SK-N-SH treated with all-trans-retinoic acid at 6 μM for 48 hours (cell line): ENCODE measurements around the gene SUCO.

Source experiments
- ATAC-seq: fragments of 200-7000 bp; cut with Tn5 transposase; 3 replicates; pipeline ENCODE4 v1.9.1; 2020; ENCODE audit warnings: mild to moderate bottlenecking, moderate library complexity
- ARNTL ChIP-seq: fragments of 450-650 bp; formaldehyde crosslinking; IDR thresholded peaks from 2 replicates; pipeline ENCODE4 v1.5.0; 2020; ENCODE audit warnings: low read depth, mild to moderate bottlenecking, moderate library complexity, borderline replicate concordance
- BACH2 ChIP-seq: fragments of 250-450 bp; sonication (Bioruptor Pico); IDR thresholded peaks from 2 replicates; pipeline ENCODE4 v1.9.0; 2021; ENCODE audit warnings: mild to moderate bottlenecking, borderline replicate concordance
- CSDC2 ChIP-seq: fragments of 250-450 bp; sonication (Bioruptor Pico); IDR thresholded peaks from 2 replicates; pipeline ENCODE4 v1.5.0; 2020; ENCODE audit warnings: mild to moderate bottlenecking, moderate library complexity
- ESRRG ChIP-seq: fragments of 250-450 bp; sonication (Bioruptor Pico); IDR thresholded peaks from 2 replicates; pipeline ENCODE4 v1.6.1; 2021; ENCODE audit warnings: mild to moderate bottlenecking
- GLIS3 ChIP-seq: fragments of 250-450 bp; sonication (Bioruptor Pico); IDR thresholded peaks from 2 replicates; pipeline ENCODE4 v1.5.0; 2020; ENCODE audit warnings: mild to moderate bottlenecking, moderate library complexity
- ISL1 ChIP-seq: fragments of 250-450 bp; sonication (Bioruptor Pico); IDR thresholded peaks from 2 replicates; pipeline ENCODE4 v2.1.2; 2022; ENCODE audit warnings: mild to moderate bottlenecking, moderate library complexity
- PPARA ChIP-seq: fragments of 250-450 bp; sonication (Bioruptor Pico); IDR thresholded peaks from 2 replicates; pipeline ENCODE4 v1.5.0; 2020; ENCODE audit warnings: mild to moderate bottlenecking, borderline replicate concordance
- RARB ChIP-seq: fragments of 250-450 bp; sonication (Bioruptor Pico); IDR thresholded peaks from 2 replicates; pipeline ENCODE4 v1.8.0; 2021; ENCODE audit warnings: mild to moderate bottlenecking, moderate library complexity
- SNAI2 ChIP-seq: fragments of 250-450 bp; sonication (Bioruptor Pico); IDR thresholded peaks from 2 replicates; pipeline ENCODE4 v1.5.0; 2020; ENCODE audit warnings: mild to moderate bottlenecking, moderate library complexity
- TOX ChIP-seq: fragments of 250-450 bp; sonication (Bioruptor Pico); IDR thresholded peaks from 2 replicates; pipeline ENCODE4 v1.8.0; 2021; ENCODE audit warnings: mild to moderate bottlenecking, moderate library complexity, borderline replicate concordance
- ZC3H10 ChIP-seq: fragments of 250-450 bp; sonication (Bioruptor Pico); IDR thresholded peaks from 2 replicates; pipeline ENCODE4 v1.5.1; 2021; ENCODE audit warnings: mild to moderate bottlenecking, moderate library complexity
- ZFP3 ChIP-seq: fragments of 250-450 bp; sonication (Bioruptor Pico); IDR thresholded peaks from 2 replicates; pipeline ENCODE4 v1.5.0; 2020; ENCODE audit warnings: mild to moderate bottlenecking, moderate library complexity
- ZNF70 ChIP-seq: fragments of 450-650 bp; formaldehyde crosslinking; IDR thresholded peaks from 2 replicates; pipeline ENCODE4 v1.5.0; 2020; ENCODE audit warnings: mild to moderate bottlenecking, moderate library complexity
- ZNF8 ChIP-seq: fragments of 450-650 bp; formaldehyde crosslinking; IDR thresholded peaks from 2 replicates; pipeline ENCODE4 v1.5.0; 2020; ENCODE audit warnings: mild to moderate bottlenecking, moderate library complexity
- TF ChIP-seq, protein P1 (sequence below): fragments of 250-450 bp; sonication (Bioruptor Pico); IDR thresholded peaks from 2 replicates; pipeline ENCODE4 v1.5.1; 2020; ENCODE audit warnings: low read depth, mild to moderate bottlenecking, moderate library complexity
- TF ChIP-seq, protein P2 (sequence below): fragments of 250-450 bp; sonication (Bioruptor Pico); IDR thresholded peaks from 2 replicates; pipeline ENCODE4 v1.8.0; 2020; ENCODE audit warnings: mild to moderate bottlenecking, moderate library complexity, borderline replicate concordance
- TF ChIP-seq, protein P3 (sequence below): fragments of 250-450 bp; sonication (Bioruptor Pico); IDR thresholded peaks from 2 replicates; pipeline ENCODE4 v1.5.0; 2020; ENCODE audit warnings: mild to moderate bottlenecking, moderate library complexity
- TF ChIP-seq, protein P4 (sequence below): fragments of 250-450 bp; sonication (Bioruptor Pico); IDR thresholded peaks from 2 replicates; pipeline ENCODE4 v1.8.0; 2021; ENCODE audit warnings: low read depth, mild to moderate bottlenecking, moderate library complexity, borderline replicate concordance
- TF ChIP-seq, protein P5 (sequence below): fragments of 250-450 bp; sonication (Bioruptor Pico); IDR thresholded peaks from 2 replicates; pipeline ENCODE4 v1.5.1; 2021; ENCODE audit warnings: mild to moderate bottlenecking, moderate library complexity

The SUCO gene

DNA sequence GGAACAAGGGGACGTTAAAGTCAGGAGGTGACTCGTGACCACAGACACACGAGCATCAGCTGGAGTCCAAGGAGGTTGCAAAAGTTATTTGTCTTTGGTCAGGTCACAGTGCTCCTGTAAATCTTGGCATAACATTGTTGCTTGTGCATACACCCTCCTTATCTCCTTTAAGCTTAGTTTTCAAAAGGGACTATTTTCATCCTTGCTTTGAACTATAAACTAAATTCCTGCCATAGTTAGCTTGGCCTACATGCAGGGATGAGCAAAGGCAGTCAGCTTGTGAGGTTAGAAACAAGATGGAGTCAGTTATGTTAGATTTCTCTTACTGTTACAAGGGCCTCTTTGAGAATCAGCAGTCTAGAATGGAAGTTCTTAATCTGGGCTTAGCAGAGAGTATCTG, 97.9 kb downstream of the SUCO start (continued):
- TF ChIP-seq, protein P1, sequence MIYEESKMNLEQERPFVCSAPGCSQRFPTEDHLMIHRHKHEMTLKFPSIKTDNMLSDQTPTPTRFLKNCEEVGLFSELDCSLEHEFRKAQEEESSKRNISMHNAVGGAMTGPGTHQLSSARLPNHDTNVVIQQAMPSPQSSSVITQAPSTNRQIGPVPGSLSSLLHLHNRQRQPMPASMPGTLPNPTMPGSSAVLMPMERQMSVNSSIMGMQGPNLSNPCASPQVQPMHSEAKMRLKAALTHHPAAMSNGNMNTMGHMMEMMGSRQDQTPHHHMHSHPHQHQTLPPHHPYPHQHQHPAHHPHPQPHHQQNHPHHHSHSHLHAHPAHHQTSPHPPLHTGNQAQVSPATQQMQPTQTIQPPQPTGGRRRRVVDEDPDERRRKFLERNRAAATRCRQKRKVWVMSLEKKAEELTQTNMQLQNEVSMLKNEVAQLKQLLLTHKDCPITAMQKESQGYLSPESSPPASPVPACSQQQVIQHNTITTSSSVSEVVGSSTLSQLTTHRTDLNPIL = no peak
- TF ChIP-seq CSDC2 (CRISPR knock-in tag) = no peak
- TF ChIP-seq, all 23 proteins: peak for 0

DNA sequence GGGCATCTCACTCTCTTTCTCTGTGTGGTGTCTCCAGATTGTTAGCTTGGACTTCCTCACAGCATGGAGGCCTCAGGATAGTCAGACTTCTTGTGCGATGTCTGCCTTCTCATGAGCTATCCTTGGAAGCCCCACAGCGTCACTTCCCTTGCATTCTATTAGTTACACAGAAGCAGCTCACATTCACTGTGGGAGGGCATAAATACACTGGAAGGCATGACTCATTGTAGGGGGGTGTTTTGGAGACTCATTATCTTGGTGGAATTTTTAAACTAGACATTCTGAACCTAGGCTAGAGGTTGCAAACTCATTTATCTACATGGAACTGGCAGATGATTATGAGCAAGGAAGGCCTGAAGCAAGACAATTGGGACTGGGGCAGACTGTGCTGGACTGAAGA, 104.6 kb downstream of the SUCO start:
- TF ChIP-seq ZNF8 (no peak), BACH2 (CRISPR knock-in tag) (no peak), TOX (no peak), ZC3H10 (CRISPR knock-in tag) (no peak), ZFP3 (CRISPR knock-in tag) (no peak), ARNTL (no peak), SNAI2 (CRISPR knock-in tag) (no peak), ESRRG (CRISPR knock-in tag) (no peak), GLIS3 (CRISPR knock-in tag) (no peak)
- TF ChIP-seq, protein P2, sequence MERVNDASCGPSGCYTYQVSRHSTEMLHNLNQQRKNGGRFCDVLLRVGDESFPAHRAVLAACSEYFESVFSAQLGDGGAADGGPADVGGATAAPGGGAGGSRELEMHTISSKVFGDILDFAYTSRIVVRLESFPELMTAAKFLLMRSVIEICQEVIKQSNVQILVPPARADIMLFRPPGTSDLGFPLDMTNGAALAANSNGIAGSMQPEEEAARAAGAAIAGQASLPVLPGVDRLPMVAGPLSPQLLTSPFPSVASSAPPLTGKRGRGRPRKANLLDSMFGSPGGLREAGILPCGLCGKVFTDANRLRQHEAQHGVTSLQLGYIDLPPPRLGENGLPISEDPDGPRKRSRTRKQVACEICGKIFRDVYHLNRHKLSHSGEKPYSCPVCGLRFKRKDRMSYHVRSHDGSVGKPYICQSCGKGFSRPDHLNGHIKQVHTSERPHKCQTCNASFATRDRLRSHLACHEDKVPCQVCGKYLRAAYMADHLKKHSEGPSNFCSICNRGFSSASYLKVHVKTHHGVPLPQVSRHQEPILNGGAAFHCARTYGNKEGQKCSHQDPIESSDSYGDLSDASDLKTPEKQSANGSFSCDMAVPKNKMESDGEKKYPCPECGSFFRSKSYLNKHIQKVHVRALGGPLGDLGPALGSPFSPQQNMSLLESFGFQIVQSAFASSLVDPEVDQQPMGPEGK (CRISPR knock-in tag) = no peak
- TF ChIP-seq, protein P1 = no peak
- TF ChIP-seq, protein P3, sequence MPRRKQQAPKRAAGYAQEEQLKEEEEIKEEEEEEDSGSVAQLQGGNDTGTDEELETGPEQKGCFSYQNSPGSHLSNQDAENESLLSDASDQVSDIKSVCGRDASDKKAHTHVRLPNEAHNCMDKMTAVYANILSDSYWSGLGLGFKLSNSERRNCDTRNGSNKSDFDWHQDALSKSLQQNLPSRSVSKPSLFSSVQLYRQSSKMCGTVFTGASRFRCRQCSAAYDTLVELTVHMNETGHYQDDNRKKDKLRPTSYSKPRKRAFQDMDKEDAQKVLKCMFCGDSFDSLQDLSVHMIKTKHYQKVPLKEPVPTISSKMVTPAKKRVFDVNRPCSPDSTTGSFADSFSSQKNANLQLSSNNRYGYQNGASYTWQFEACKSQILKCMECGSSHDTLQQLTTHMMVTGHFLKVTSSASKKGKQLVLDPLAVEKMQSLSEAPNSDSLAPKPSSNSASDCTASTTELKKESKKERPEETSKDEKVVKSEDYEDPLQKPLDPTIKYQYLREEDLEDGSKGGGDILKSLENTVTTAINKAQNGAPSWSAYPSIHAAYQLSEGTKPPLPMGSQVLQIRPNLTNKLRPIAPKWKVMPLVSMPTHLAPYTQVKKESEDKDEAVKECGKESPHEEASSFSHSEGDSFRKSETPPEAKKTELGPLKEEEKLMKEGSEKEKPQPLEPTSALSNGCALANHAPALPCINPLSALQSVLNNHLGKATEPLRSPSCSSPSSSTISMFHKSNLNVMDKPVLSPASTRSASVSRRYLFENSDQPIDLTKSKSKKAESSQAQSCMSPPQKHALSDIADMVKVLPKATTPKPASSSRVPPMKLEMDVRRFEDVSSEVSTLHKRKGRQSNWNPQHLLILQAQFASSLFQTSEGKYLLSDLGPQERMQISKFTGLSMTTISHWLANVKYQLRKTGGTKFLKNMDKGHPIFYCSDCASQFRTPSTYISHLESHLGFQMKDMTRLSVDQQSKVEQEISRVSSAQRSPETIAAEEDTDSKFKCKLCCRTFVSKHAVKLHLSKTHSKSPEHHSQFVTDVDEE = no peak
- TF ChIP-seq, all 23 proteins: peak for 0
- peak; percentile 36 for ATAC-seq

DNA sequence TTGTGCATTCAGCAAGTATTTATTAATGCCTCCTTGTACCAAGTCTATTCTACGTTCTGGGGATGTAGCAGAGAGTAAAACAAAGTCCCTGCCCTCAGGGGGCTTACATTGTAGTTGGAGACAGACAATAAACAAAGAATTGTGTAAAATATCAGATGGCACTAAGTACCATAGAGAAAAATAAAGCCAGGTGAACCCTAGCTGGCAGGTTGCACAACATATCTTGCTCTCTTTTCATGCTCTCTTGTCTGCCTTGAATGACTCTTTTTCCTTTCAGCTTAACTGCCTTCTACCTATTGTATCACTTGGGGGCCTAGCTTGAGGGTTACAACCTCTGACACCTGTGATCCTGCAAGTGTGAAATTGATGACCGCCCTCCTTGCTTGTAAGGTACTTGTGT, 105.3 kb downstream of the SUCO start:
- TF ChIP-seq ZC3H10 (CRISPR knock-in tag) (no peak), ARNTL (no peak), ISL1 (no peak)
- TF ChIP-seq, protein P4, sequence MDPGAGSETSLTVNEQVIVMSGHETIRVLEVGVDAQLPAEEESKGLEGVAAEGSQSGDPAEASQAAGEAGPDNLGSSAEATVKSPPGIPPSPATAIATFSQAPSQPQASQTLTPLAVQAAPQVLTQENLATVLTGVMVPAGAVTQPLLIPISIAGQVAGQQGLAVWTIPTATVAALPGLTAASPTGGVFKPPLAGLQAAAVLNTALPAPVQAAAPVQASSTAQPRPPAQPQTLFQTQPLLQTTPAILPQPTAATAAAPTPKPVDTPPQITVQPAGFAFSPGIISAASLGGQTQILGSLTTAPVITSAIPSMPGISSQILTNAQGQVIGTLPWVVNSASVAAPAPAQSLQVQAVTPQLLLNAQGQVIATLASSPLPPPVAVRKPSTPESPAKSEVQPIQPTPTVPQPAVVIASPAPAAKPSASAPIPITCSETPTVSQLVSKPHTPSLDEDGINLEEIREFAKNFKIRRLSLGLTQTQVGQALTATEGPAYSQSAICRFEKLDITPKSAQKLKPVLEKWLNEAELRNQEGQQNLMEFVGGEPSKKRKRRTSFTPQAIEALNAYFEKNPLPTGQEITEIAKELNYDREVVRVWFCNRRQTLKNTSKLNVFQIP (CRISPR knock-in tag) = no peak
- ATAC-seq = no peak

DNA sequence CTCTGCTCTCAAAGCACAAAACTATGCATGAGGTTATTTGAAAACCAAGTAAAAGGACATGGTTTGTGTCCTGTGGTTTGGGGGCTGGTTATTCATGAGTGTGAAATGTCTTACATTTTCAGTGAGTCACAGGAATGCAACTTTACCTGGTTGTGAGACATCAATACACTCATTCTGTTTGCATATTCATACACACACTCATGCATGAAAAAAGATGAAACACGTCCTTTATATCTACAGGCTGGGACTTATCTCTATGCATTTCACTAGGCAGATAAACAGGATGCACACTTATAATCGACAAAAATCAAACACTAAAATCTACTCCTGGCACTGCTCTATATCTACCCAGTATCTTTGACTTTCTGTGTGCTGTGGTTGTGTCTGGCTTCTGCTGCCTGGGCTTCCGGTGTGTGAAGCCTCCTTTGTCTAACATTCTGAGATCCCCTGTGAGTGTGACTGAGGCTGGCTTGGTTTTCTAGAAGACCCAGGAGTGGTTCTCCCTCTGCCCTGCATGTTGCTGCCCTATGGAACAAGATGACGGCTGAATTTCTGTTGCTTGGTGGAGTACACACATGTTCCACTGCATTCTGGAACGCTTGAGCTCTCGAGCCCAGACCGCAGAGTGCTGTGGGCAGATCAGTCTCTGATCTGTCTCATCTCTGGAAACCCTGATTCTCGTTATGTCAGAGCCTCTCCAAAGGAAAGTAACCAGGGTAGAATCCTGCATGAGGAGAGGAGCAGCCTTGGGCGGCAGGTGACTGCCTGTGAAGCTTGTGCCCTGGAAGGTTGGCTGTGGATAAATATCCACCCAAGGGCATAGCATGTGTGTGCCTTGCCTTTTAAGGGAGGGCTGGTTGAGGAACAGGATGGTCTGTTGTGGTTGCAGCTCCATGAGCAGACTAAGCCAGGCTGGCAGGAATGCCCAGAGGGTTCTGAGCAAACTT, 106.2 kb downstream of the SUCO start:
- TF ChIP-seq SNAI2 (CRISPR knock-in tag) = no peak
- TF ChIP-seq, protein P2 (CRISPR knock-in tag) = no peak
- no peak for TF ChIP-seq ZNF8
- TF ChIP-seq, protein P4 (CRISPR knock-in tag) = no peak; the same call in 1 of the 2 replicates
- TF ChIP-seq PPARA (CRISPR knock-in tag) = no peak
- 0 out of 2 replicates have a peak, but pooled peaks have one; percentile 40 for TF ChIP-seq RARB
- TF ChIP-seq ZNF70 (CRISPR knock-in tag) = no peak
- TF ChIP-seq, protein P5, sequence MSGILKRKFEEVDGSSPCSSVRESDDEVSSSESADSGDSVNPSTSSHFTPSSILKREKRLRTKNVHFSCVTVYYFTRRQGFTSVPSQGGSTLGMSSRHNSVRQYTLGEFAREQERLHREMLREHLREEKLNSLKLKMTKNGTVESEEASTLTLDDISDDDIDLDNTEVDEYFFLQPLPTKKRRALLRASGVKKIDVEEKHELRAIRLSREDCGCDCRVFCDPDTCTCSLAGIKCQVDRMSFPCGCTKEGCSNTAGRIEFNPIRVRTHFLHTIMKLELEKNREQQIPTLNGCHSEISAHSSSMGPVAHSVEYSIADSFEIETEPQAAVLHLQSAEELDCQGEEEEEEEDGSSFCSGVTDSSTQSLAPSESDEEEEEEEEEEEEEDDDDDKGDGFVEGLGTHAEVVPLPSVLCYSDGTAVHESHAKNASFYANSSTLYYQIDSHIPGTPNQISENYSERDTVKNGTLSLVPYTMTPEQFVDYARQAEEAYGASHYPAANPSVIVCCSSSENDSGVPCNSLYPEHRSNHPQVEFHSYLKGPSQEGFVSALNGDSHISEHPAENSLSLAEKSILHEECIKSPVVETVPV (CRISPR knock-in tag) = no peak
- no peak for TF ChIP-seq ARNTL
- TF ChIP-seq TOX = peak; percentile 57; the same call in 1 of the 2 replicates
- no peak for TF ChIP-seq CSDC2 (CRISPR knock-in tag)
- TF ChIP-seq, all 23 proteins: peak for 2
- ATAC-seq = peak; percentile 81
